Measurements from ENCODE around the gene SIRPB2.

- TF ChIP-seq YY1 (IDR thresholded peaks at IDR 0.05) (no peak), SP1 (IDR thresholded peaks at IDR 0.05) (no peak), CTCF (IDR thresholded peaks at IDR 0.05; ENCODE audit: low read depth, low read length, missing input control) (no peak), GABPA (IDR thresholded peaks at IDR 0.05 in 1 of 2, conservative IDR thresholded peaks at IDR 0.05 in 1 of 2) (no peak), REST (IDR thresholded peaks at IDR 0.05) (no peak), RXRA (IDR thresholded peaks at IDR 0.05) (no peak), RAD21 (IDR thresholded peaks at IDR 0.05) (no peak), ATF3 (IDR thresholded peaks at IDR 0.05) (no peak), JUND (IDR thresholded peaks at IDR 0.05) (no peak)
Observed at GRCh38 chr20:1491860-1492642, 831 bp upstream of the SIRPB2 start.
